Neutrophil (primary cell): ENCODE results near the gene PHC1.

Source experiments
- H3K27ac ChIP-seq: fragments of 200-600 bp; sonication (generic); 2 replicates; pipeline ENCODE4 v1.5.1; 2016; ENCODE audit warnings: mild to moderate bottlenecking, moderate library complexity
- H3K27me3 ChIP-seq: fragments of 200-600 bp; sonication (generic); 2 replicates; pipeline ENCODE4 v1.6.0; 2016; ENCODE audit warnings: mild to moderate bottlenecking
- H3K36me3 ChIP-seq: fragments of 200-600 bp; sonication (generic); 2 replicates; pipeline ENCODE4 v1.5.1; 2017
- H3K4me1 ChIP-seq, 2 experiments: fragments of 200-600 bp in 1 of 2; sonication (generic) in 1 of 2; 1 replicate in 1 of 2; 2 replicates in 1 of 2; pipeline versions ENCODE4 v1.5.1 to v1.6.1; 2013 to 2016; ENCODE audit warnings: low read depth in 1 of 2, low read length in 1 of 2, mild to moderate bottlenecking in 1 of 2, moderate library complexity in 1 of 2; ENCODE audit not compliant: control insufficient read depth in 1 of 2, insufficient read depth in 1 of 2
- H3K4me3 ChIP-seq, 2 experiments: fragments of 200-600 bp in 1 of 2; sonication (generic) in 1 of 2; 1 replicate in 1 of 2; 2 replicates in 1 of 2; pipeline ENCODE4 v1.5.1; 2013 to 2016; ENCODE audit warnings: low read depth in 1 of 2, low read length in 1 of 2, mild to moderate bottlenecking in 1 of 2, moderate library complexity in 1 of 2
- H3K9me3 ChIP-seq: fragments of 200-600 bp; sonication (generic); 2 replicates; pipeline ENCODE4 v1.5.1; 2016
- CTCF ChIP-seq: fragments of 200-600 bp; sonication (generic); IDR thresholded peaks from 2 replicates; pipeline ENCODE4 v1.5.1; 2016; ENCODE audit warnings: antibody characterized with exemption

Gene PHC1

DNA sequence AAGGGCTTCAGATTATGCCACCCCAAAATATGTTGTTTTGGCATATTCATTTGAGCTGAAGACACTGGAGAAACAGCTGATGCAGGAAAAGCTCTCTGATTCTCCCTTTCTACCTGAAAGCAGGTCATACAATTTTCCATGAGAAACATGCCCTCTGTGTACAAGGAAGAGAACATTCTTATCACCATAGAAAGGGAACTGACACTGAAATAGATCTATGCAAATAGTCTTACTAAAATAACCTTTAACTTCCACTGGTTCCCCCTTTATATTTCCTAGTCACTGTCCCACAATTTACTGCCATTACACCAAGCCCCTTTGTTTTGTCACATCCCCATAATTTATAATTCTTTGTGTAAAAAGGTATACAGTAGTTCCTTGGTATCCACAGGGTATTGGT lies 9.6 kb upstream of the PHC1 start:
- no peak for TF ChIP-seq CTCF
- H3K36me3 ChIP-seq = no peaks in the 10 kb centered on the region
- peaks cover 5% of the 10 kb centered on the region for H3K27me3 ChIP-seq
- no peak overlapping the region for H3K27ac ChIP-seq
- H3K9me3 ChIP-seq = no peaks in the 10 kb centered on the region
- H3K4me1 ChIP-seq = peaks cover 4 to 7% of the 10 kb centered on the region in 2 experiments
- no peak overlapping the region for H3K4me3 ChIP-seq

- Histone ChIP-seq H3K27ac (no peak overlapping the region), H3K9me3 (no peaks in the 10 kb centered on the region), H3K4me1 (peaks cover 4 to 7% of the 10 kb centered on the region in 2 experiments), H3K27me3 (peaks cover 5% of the 10 kb centered on the region), H3K4me3 (no peak overlapping the region), H3K36me3 (no peaks in the 10 kb centered on the region)
- no peak for TF ChIP-seq CTCF
Measured at GRCh38 chr12:8905546-8905945, 8.8 kb upstream of the PHC1 start.

- Histone ChIP-seq H3K4me3 (no peak overlapping the region), H3K4me1 (peaks cover 4 to 7% of the 10 kb centered on the region in 2 experiments)
- TF ChIP-seq CTCF = no peak
Measured at GRCh38 chr12:8906266-8907180, 7.8 kb upstream of the PHC1 start.

GRCh38 chr12:8907513-8907912 lies 6.8 kb upstream of the PHC1 start:
- Histone ChIP-seq H3K27ac (no peak overlapping the region), H3K27me3 (peaks cover 8% of the 10 kb centered on the region), H3K4me1 (peaks cover 3 to 4% of the 10 kb centered on the region in 2 experiments), H3K4me3 (no peak overlapping the region), H3K36me3 (no peaks in the 10 kb centered on the region), H3K9me3 (no peaks in the 10 kb centered on the region)
- no peak for TF ChIP-seq CTCF

More at GRCh38 chr12:8906266-8907180, 7.8 kb upstream of the PHC1 start:
- Histone ChIP-seq H3K9me3 (no peaks in the 10 kb centered on the region), H3K36me3 (no peaks in the 10 kb centered on the region), H3K27ac (no peak overlapping the region), H3K27me3 (peaks cover 5% of the 10 kb centered on the region)

DNA sequence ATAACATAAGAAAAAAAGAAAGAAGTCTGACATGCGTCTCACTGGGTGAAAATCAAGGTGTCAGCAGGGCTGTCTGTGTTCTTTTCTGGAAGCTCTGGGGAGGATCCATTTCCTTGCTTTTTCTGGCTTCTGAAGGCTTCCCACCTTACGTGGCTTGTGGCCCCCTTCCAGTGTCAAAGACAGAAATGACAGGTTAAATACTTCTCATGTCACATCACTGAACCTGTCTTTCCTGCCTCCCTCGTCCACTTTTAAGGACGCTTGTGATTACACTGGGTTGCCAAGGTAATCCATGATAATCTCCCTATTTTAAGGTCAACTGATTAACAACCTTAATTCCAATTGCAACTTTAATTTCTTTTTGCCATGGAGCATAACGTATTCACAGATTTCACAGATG lies 4.6 kb upstream of the PHC1 start:
- Histone ChIP-seq H3K27me3 (peaks cover 23% of the 10 kb centered on the region), H3K4me3 (no peak overlapping the region), H3K4me1 (peaks cover 0 to 7% of the 10 kb centered on the region in 2 experiments), H3K27ac (no peak overlapping the region), H3K36me3 (no peaks in the 10 kb centered on the region), H3K9me3 (no peaks in the 10 kb centered on the region)
- TF ChIP-seq CTCF = no peak
